OCI-LY3 (cell line): ENCODE results near the gene ANKRD27.

Experiments
- CTCF ChIP-seq: fragments of 200-600, 300-600 bp; sonication (generic); IDR thresholded peaks from 2 replicates; pipeline ENCODE4 v1.5.1; 2014; ENCODE audit warnings: antibody characterized with exemption, low read length, low read depth
- EZH2phosphoT487 ChIP-seq: fragments of 200-600 bp; shearing (Covaris generic); IDR thresholded peaks from 2 replicates; pipeline ENCODE4 v1.6.1; 2018; ENCODE audit warnings: antibody characterized with exemption, mixed run types, low read depth

DNA sequence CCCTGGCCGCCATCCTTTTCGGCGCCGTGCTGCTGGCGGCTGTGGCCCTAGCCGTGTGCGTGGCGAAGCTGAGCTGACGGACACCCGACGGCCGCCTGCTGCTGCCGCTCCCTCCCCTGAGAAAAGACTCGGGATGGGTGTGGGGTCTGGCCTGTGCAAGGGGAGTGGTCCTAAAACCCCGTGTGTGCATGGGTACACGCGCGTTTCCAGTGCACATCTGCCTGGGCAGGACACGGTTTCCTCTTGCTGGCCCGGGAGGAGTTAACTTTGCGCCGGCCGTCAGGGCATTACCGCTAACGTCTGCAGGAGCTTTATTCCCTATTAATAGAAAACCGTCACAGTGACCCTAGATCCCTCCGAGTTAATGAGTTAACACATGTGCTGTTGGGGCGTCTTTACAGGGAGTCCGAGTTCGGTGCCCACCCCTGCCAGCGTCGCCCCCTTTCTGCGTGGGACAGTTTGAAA lies 1.9 kb upstream of the ANKRD27 start:
- TF ChIP-seq CTCF (no peak), EZH2phosphoT487 (no peak)
